ENCODE results near the gene SMIM5.

GRCh38 chr17:75634376-75634740 lies 1.1 kb downstream of the SMIM5 start:
- TF ChIP-seq POLR2A (IDR thresholded peaks at IDR 0.05) (no peak), CTCF (IDR thresholded peaks at IDR 0.05) (no peak), POLR2AphosphoS5 (IDR thresholded peaks at IDR 0.05) (no peak), EP300 (IDR thresholded peaks at IDR 0.05) (no peak)
